Thyroid gland (tissue), 4 donors: Measurements from ENCODE around the gene ANKRD6. TPM values are rescaled to one million over a fixed set of nuclear protein-coding genes. Genes with fewer than 3 reads are reported as not detected.

Experiments used
- DNase-seq, 2 donors: peaks; one replicate each; pipeline ENCODE4 v3.0.0-alpha.2; 2019
- H3K27ac ChIP-seq, 3 donors: fragments of 200-600 bp; sonication (generic); 1 replicate in 2 of 3; 2 replicates in 1 of 3; pipeline ENCODE4 v1.5.1; 2016 to 2019; ENCODE audit warnings: mild to moderate bottlenecking in 1 of 3, moderate library complexity in 1 of 3
- H3K27me3 ChIP-seq: fragments of 200-600 bp; sonication (generic); one replicate; pipeline ENCODE4 v1.5.1; 2019
- H3K36me3 ChIP-seq, 2 donors: fragments of 200-600 bp; sonication (generic); one replicate each; pipeline ENCODE4 v1.5.1; 2016 to 2019
- H3K4me1 ChIP-seq, 2 donors: fragments of 200-600 bp; sonication (generic); one replicate each; pipeline ENCODE4 v1.5.1; 2017 to 2019
- H3K4me3 ChIP-seq, 3 donors: fragments of 200-600 bp; sonication (generic); replicated peaks in 1 of 3; 1 replicate in 2 of 3; 2 replicates in 1 of 3; pipeline ENCODE4 v1.5.1; 2016; ENCODE audit warnings: mild to moderate bottlenecking in 1 of 3
- H3K9me3 ChIP-seq: fragments of 200-600 bp; sonication (generic); one replicate; pipeline ENCODE4 v1.5.1; 2017
- POLR2A ChIP-seq, 2 donors: fragments of 450-650 bp; IDR thresholded peaks; one replicate each; pipeline ENCODE4 v1.6.1; 2017; ENCODE audit warnings: antibody characterized with exemption in 2 of 2, mild to moderate bottlenecking in 2 of 2, moderate library complexity in 1 of 2
- WGBS, 2 donors: methylation state at CpG; one replicate each; pipeline ENCODE4 v1.1.5; 2017; 5-methylcytosine and 5-hydroxymethylcytosine counted together
- intact Hi-C: fragments of 100-400 bp; cut with DNase I; formaldehyde crosslinking; loops from one replicate; pipeline ENCODE4 v1.15.1; 2023
- total RNA-seq, 4 donors: library from RNA; depleted of rRNA; stranded (reverse); fragments of >200 nt; gene quantifications; one replicate each; pipeline ENCODE4 v1.2.3, GENCODE V29; 2016
- TF ChIP-seq, protein P1 (sequence below), 6 experiments: fragments of 200-600 bp in 3 of 6; fragments of 450-650 bp in 3 of 6; sonication (generic) in 3 of 6; IDR thresholded peaks; one replicate each; pipeline ENCODE4 v1.5.1; 2016 to 2019; ENCODE audit warnings: antibody characterized with exemption in 6 of 6, mild to moderate bottlenecking in 2 of 6, inconsistent platforms in 1 of 6, moderate library complexity in 1 of 6

Gene ANKRD6
- total RNA-seq, 4 donors from 2014 or later = 18.2 to 50.6 (median 20.6) TPM

- Histone ChIP-seq H3K4me3 (no peak overlapping the region), H3K27me3 (no peaks in the 10 kb centered on the region), H3K4me1 (peaks cover 0 to 6% of the 10 kb centered on the region in 2 donors), H3K27ac (no peak overlapping the region), H3K36me3 (no peaks in the 10 kb centered on the region), H3K9me3 (no peaks in the 10 kb centered on the region)
- intact Hi-C loops = no loop called here
- no peak for DNase-seq
- TF ChIP-seq, protein P1, sequence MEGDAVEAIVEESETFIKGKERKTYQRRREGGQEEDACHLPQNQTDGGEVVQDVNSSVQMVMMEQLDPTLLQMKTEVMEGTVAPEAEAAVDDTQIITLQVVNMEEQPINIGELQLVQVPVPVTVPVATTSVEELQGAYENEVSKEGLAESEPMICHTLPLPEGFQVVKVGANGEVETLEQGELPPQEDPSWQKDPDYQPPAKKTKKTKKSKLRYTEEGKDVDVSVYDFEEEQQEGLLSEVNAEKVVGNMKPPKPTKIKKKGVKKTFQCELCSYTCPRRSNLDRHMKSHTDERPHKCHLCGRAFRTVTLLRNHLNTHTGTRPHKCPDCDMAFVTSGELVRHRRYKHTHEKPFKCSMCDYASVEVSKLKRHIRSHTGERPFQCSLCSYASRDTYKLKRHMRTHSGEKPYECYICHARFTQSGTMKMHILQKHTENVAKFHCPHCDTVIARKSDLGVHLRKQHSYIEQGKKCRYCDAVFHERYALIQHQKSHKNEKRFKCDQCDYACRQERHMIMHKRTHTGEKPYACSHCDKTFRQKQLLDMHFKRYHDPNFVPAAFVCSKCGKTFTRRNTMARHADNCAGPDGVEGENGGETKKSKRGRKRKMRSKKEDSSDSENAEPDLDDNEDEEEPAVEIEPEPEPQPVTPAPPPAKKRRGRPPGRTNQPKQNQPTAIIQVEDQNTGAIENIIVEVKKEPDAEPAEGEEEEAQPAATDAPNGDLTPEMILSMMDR (IDR thresholded peaks at IDR 0.05) = no peak
- TF ChIP-seq POLR2A (IDR thresholded peaks at IDR 0.05) = no peak
- 75 to 88% methylated on average over 2 of the region's 2 CpGs for WGBS, 2 donors
Measured at GRCh38 chr6:89475101-89475500, 42.1 kb downstream of the ANKRD6 start.

DNA sequence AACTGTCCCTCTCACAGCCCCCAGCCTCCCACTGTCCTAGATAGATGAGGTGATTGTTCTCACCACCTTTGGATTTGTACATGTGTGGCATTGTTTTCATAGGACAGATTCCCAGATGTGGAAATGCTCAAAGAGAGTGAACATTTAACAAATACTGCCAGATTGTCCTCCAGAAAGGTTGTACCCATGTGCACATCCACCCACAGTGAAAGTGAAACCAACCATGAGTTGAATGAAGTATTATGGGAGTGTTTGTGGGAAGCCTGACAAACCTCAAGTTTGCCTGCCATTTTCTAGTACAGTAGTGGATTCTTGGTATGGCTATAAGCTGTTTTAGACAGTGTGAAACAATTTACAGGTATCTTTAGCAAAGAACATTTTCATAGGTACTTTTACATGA, 42.7 kb downstream of the ANKRD6 start:
- Histone ChIP-seq H3K36me3 (no peaks in the 10 kb centered on the region), H3K9me3 (no peaks in the 10 kb centered on the region), H3K4me3 (no peak overlapping the region), H3K27me3 (no peaks in the 10 kb centered on the region), H3K4me1 (peaks cover 0 to 6% of the 10 kb centered on the region in 2 donors), H3K27ac (no peak overlapping the region)
- TF ChIP-seq, protein P1 (IDR thresholded peaks at IDR 0.05) = no peak
- TF ChIP-seq POLR2A (IDR thresholded peaks at IDR 0.05) = no peak
- DNase-seq = peak in 1 of 2 donors; percentile 10
- intact Hi-C loops = no loop called here

DNA sequence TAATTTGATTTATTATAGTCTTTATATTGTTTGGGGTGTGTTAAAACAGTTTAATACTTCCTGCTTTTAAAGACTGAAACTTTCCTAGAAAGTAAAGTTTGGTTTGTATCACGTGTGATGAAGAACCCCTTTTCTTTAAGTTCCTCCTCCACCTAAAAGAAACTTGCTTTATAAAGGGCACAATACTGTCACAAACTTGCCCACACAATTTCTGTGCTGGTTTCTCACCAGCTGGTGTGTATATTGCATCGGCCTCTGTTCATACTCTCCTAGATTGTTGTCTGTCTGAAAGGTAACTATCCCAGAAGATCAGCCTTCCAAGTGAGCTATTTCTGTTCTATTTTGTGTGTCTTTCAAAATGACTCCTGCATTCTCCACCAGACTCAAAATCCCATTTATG, 46.9 kb downstream of the ANKRD6 start:
- no peaks in the 10 kb centered on the region for H3K36me3 ChIP-seq
- H3K4me1 ChIP-seq = peaks cover 6 to 8% of the 10 kb centered on the region in 2 donors
- H3K27ac ChIP-seq = no peak overlapping the region
- no peak for DNase-seq
- TF ChIP-seq POLR2A (IDR thresholded peaks at IDR 0.05) = no peak
- 91 to 93% methylated on average over 2 of the region's 2 CpGs for WGBS, 2 donors
- intact Hi-C loops = no loop called here
- no peaks in the 10 kb centered on the region for H3K27me3 ChIP-seq
- H3K9me3 ChIP-seq = no peaks in the 10 kb centered on the region
- H3K4me3 ChIP-seq = no peak overlapping the region

DNA sequence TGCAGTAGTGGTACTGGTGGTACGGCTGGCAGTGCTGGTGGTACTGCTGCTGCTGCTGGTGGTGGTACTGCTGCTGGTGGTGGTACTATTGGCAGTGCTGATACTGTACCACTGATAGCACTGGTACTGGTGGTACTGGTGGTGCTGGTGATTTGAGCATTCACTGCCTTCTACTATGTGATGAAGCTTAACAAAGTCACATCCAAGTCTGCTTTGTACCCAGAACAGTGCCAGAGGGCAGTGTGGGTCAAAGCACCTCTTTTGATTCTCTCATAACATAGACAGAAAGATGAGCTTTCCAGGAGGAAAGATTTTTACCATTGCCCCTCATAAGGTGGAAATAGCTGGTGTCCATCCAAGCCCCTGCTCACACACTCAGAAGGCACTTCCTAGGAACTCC, 48.7 kb downstream of the ANKRD6 start:
- 86 to 94% methylated on average over 1 of the region's 1 CpG for WGBS, 2 donors
- DNase-seq = no peak
- no peak for TF ChIP-seq POLR2A (IDR thresholded peaks at IDR 0.05)
- TF ChIP-seq, protein P1 (IDR thresholded peaks at IDR 0.05) = no peak
- Histone ChIP-seq H3K27ac (no peak overlapping the region), H3K4me3 (no peak overlapping the region), H3K36me3 (no peaks in the 10 kb centered on the region), H3K9me3 (no peaks in the 10 kb centered on the region), H3K27me3 (no peaks in the 10 kb centered on the region), H3K4me1 (peaks cover 0 to 8% of the 10 kb centered on the region in 2 donors)
- intact Hi-C loops = no loop called here

DNA sequence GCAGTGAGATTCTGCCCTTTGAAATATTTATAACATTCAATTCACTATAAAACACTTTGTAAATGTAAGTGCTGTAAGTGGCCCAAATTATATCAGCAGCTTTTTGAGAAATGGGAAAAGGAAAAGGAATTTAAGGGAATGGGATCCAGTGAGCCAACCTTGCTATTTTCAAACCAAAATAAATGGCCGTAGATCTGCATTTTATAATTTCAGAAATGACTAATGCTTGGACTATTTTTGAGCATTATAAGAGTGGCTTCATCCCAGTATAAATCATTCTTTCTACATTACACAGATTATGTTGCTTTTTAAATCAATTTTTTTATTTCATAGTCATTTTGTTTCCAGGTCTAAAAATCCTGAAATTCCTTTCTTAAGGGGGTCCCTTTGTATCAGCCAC, 49.2 kb downstream of the ANKRD6 start:
- Histone ChIP-seq H3K27ac (no peak overlapping the region), H3K4me3 (no peak overlapping the region), H3K9me3 (no peaks in the 10 kb centered on the region), H3K27me3 (no peaks in the 10 kb centered on the region), H3K36me3 (no peaks in the 10 kb centered on the region), H3K4me1 (peaks cover 0 to 8% of the 10 kb centered on the region in 2 donors)
- intact Hi-C loops = no loop called here
- no peak for DNase-seq
- 78 to 79% methylated on average over 1 of the region's 1 CpG for WGBS, 2 donors
- TF ChIP-seq, protein P1 (IDR thresholded peaks at IDR 0.05) = no peak
- no peak for TF ChIP-seq POLR2A (IDR thresholded peaks at IDR 0.05)
